ENCODE measurements around the gene POU2AF1. TPM values are rescaled to one million over a fixed set of nuclear protein-coding genes. Genes with fewer than 3 reads are reported as not detected.

POU2AF1 gene
- total RNA-seq, 1 donor from 2014 or later = not detected

DNA sequence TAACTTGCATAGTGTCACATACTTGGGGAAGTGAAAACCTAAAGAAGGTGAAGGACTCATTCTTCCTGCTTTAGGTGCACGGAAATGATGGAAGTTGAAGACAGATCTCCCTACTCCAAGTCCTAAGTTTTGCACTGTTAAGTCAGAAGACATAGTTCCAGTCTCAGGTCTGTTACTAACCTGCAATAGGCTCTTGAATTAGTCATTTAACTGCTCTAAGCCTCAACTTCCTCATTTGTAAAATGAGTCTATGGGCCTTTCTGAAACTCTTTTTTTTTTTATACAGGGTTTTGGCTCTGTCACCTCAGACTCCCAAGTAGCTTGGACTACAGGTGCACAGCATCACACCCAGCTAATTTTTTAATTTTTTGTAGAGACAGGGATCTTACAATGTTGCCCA lies 30.8 kb upstream of the POU2AF1 start:
- Histone ChIP-seq H3K27ac (no peak overlapping the region), H3K4me1 (no peaks in the 10 kb centered on the region), H3K36me3 (no peaks in the 10 kb centered on the region), H3K27me3 (no peaks in the 10 kb centered on the region), H3K4me3 (no peak overlapping the region), H3K9me3 (no peaks in the 10 kb centered on the region)
- no peak for TF ChIP-seq POLR2A (IDR thresholded peaks at IDR 0.05)
- TF ChIP-seq, protein P1, sequence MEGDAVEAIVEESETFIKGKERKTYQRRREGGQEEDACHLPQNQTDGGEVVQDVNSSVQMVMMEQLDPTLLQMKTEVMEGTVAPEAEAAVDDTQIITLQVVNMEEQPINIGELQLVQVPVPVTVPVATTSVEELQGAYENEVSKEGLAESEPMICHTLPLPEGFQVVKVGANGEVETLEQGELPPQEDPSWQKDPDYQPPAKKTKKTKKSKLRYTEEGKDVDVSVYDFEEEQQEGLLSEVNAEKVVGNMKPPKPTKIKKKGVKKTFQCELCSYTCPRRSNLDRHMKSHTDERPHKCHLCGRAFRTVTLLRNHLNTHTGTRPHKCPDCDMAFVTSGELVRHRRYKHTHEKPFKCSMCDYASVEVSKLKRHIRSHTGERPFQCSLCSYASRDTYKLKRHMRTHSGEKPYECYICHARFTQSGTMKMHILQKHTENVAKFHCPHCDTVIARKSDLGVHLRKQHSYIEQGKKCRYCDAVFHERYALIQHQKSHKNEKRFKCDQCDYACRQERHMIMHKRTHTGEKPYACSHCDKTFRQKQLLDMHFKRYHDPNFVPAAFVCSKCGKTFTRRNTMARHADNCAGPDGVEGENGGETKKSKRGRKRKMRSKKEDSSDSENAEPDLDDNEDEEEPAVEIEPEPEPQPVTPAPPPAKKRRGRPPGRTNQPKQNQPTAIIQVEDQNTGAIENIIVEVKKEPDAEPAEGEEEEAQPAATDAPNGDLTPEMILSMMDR (IDR thresholded peaks at IDR 0.05) = no peak
- no peak for TF ChIP-seq POLR2AphosphoS5 (IDR thresholded peaks at IDR 0.05; ENCODE audit: insufficient read depth in 1 of 2, low read depth in 1 of 2)
- DNase-seq (ENCODE audit: extremely low spot score in 2 of 2) = no peak
- intact Hi-C loops (cut with DNase I) = no loop called here

DNA sequence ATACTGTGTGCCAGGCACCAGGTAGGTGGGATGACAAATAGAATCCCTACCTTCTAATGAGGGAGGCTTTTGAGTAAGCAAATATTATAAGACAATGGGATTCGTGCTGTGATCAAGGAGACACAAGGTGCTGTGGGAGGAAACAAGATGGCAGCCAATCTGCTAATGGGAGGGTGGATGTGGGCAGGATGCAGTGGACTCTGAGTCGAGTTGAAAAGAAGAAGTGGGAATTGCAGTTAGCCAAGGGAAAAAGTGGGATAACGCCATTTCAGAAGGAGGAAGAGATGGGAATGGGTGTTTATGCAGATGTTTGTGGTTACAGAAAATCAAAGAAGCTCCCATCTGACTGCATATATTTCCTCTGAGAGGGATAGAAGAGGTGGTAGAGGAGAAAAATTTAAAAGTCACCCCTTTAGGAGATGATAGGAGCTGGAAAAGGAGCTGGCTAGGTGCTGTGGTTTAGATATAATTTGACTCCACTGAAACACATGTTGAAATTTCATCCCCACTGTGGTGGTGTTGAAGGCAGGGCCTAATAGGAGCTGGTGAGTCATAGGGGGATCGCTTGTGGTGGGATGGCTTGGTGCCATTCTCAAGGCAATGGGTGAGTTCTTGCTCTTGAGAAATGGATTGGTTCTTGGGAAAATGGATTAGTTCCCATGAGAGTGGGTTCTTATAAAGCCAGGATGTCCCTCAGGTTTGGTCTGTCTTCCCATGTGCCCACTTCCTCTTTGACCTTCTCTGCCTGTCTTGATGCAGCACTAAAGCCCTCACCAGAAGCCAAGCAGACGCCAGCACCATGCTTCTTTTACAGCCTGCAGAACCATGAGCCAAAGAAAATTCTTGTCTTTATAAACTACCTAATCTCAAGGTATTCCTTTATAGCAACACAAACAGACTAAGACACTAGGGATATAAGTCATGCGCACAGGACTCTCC lies 30.0 kb upstream of the POU2AF1 start:
- Histone ChIP-seq H3K36me3 (no peaks in the 10 kb centered on the region), H3K9me3 (no peaks in the 10 kb centered on the region), H3K4me1 (no peaks in the 10 kb centered on the region), H3K4me3 (no peak overlapping the region), H3K27me3 (no peaks in the 10 kb centered on the region), H3K27ac (no peak overlapping the region)
- TF ChIP-seq POLR2A (IDR thresholded peaks at IDR 0.05) (no peak), POLR2AphosphoS5 (IDR thresholded peaks at IDR 0.05; ENCODE audit: insufficient read depth in 1 of 2, low read depth in 1 of 2) (no peak)
- TF ChIP-seq, protein P1 (IDR thresholded peaks at IDR 0.05) = no peak
- no peak for DNase-seq (ENCODE audit: extremely low spot score in 2 of 2)
- intact Hi-C loops (cut with DNase I) = no loop called here

DNA sequence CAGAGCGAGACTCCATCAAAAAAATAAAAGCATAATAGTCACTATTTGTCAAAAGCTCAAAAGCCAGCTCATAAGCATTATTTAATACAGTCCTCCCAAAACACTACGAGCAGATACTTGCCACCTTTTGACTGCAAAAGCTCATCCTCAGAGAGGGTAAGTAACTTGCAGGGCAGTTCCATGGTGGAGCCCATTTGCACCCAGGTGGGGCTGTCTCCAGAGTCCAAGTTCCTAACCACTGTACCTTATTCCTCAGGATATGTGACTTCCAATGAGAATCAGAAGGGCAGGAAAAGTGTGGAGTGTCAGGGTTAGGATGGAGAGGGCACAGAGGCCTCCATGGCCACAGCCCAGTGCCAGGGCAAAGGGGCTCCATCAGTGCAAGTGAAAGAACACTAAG lies 28.6 kb upstream of the POU2AF1 start:
- Histone ChIP-seq H3K4me3 (no peak overlapping the region), H3K27ac (no peak overlapping the region), H3K36me3 (no peaks in the 10 kb centered on the region), H3K27me3 (no peaks in the 10 kb centered on the region), H3K4me1 (no peaks in the 10 kb centered on the region), H3K9me3 (no peaks in the 10 kb centered on the region)
- intact Hi-C loops (cut with DNase I) = no loop called here
- TF ChIP-seq, protein P1 (IDR thresholded peaks at IDR 0.05) = no peak
- TF ChIP-seq POLR2A (IDR thresholded peaks at IDR 0.05) (no peak), POLR2AphosphoS5 (IDR thresholded peaks at IDR 0.05; ENCODE audit: insufficient read depth in 1 of 2, low read depth in 1 of 2) (no peak)
- DNase-seq (ENCODE audit: extremely low spot score in 2 of 2) = no peak

DNA sequence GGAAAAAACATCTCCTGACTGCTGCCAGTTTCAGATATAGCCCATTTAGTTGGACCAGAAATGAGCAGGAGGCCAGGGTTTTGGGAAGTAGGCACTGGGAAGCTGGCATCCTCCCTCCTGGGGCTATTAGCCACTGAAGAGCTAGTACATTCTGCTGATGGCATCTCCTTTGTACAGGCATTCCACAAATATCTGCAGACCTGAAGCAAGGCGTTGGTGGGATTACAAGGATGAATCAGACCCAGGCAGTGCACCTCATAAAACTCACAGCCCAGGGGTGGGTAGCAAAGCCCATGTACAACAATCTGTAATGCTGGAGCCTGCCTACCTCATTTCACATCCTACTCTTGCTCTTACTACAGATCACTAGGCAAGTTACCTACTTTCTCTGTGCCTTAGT lies 27.5 kb upstream of the POU2AF1 start:
- no peak for DNase-seq (ENCODE audit: extremely low spot score in 2 of 2)
- Histone ChIP-seq H3K36me3 (no peaks in the 10 kb centered on the region), H3K27me3 (no peaks in the 10 kb centered on the region), H3K27ac (no peak overlapping the region), H3K4me3 (no peak overlapping the region), H3K4me1 (no peaks in the 10 kb centered on the region), H3K9me3 (no peaks in the 10 kb centered on the region)
- no peak for TF ChIP-seq POLR2A (IDR thresholded peaks at IDR 0.05)
- no peak for TF ChIP-seq POLR2AphosphoS5 (IDR thresholded peaks at IDR 0.05; ENCODE audit: insufficient read depth in 1 of 2, low read depth in 1 of 2)
- TF ChIP-seq, protein P1 (IDR thresholded peaks at IDR 0.05) = no peak
- intact Hi-C loops (cut with DNase I) = no loop called here

DNA sequence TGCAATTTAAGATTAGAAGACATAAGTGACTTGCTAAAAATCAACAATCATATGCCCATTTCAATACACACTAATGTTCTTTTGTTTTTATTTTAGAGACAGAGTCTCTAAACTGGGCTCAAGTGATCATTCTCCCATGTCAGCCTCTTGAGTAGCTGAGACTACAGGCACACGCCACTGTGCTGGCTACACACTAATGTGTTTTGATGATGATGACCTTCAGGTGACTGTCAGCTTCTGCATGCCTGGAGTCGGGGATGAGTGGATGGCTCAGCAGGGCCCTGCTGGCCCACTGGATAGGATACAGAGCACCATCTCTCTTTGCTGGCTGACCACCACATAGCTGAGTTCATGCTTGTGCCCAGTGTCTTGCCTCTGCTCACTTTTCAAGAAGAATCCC lies 27.0 kb upstream of the POU2AF1 start:
- intact Hi-C loops (cut with DNase I) = no loop called here
- H3K4me3 ChIP-seq = no peak overlapping the region
- H3K27ac ChIP-seq = no peak overlapping the region
- TF ChIP-seq POLR2A (IDR thresholded peaks at IDR 0.05) = no peak
- TF ChIP-seq, protein P1 (IDR thresholded peaks at IDR 0.05) = no peak
- no peak for TF ChIP-seq POLR2AphosphoS5 (IDR thresholded peaks at IDR 0.05; ENCODE audit: insufficient read depth in 1 of 2, low read depth in 1 of 2)
- H3K27me3 ChIP-seq = no peaks in the 10 kb centered on the region
- H3K36me3 ChIP-seq = no peaks in the 10 kb centered on the region
- no peak for DNase-seq (ENCODE audit: extremely low spot score in 2 of 2)
- no peaks in the 10 kb centered on the region for H3K9me3 ChIP-seq
- H3K4me1 ChIP-seq = no peaks in the 10 kb centered on the region

All from vagina (tissue), 2 donors.